GM12878 (cell line): ENCODE measurements around the gene TENT4B.

Experiments used
- CTCF ChIP-seq, 3 experiments: IDR thresholded peaks in 2 of 3; conservative IDR thresholded peaks in 1 of 3; 2 replicates each; pipeline ENCODE4 v1.5.1; 2011; ENCODE audit warnings: low read depth in 3 of 3, low read length in 3 of 3, mild to moderate bottlenecking in 3 of 3, control low read depth in 2 of 3, moderate library complexity in 2 of 3, inconsistent platforms in 1 of 3, mixed read lengths in 1 of 3; ENCODE audit not compliant: control insufficient read depth in 2 of 3, insufficient read depth in 1 of 3; ENCODE audit errors: extremely low read depth in 1 of 3
- ELK1 ChIP-seq: IDR thresholded peaks from 2 replicates; pipeline ENCODE4 v1.6.1; 2012; ENCODE audit warnings: low read depth, low read length, improper control_type of control experiment
- HDAC6 ChIP-seq: fragments of 200-600 bp; sonication (generic); IDR thresholded peaks from one replicate; pipeline ENCODE4 v1.8.0; 2017; ENCODE audit warnings: antibody characterized with exemption; ENCODE audit not compliant: unreplicated experiment
- JUND ChIP-seq: IDR thresholded peaks from 2 replicates; pipeline ENCODE4 v1.6.1; 2012; ENCODE audit warnings: low read depth, mild to moderate bottlenecking, low read length, improper control_type of control experiment, moderate library complexity
- NRF1 ChIP-seq: conservative IDR thresholded peaks from 2 replicates; pipeline ENCODE4 v1.6.1; 2011; ENCODE audit warnings: mild to moderate bottlenecking, low read depth, low read length, improper control_type of control experiment
- SMC3 ChIP-seq: IDR thresholded peaks from 2 replicates; pipeline ENCODE4 v1.6.1; 2011; ENCODE audit warnings: low read length, improper control_type of control experiment, borderline replicate concordance
- SPI1 ChIP-seq: IDR thresholded peaks from 2 replicates; pipeline ENCODE4 v1.6.1; 2011; ENCODE audit warnings: low read depth, mild to moderate bottlenecking, low read length, moderate library complexity, borderline replicate concordance; ENCODE audit not compliant: insufficient read depth
- TAF1 ChIP-seq: IDR thresholded peaks from 2 replicates; pipeline ENCODE4 v1.6.1; 2011; ENCODE audit warnings: mild to moderate bottlenecking, low read depth, low read length, borderline replicate concordance

GRCh38 chr16:50121278-50121677 lies 31.8 kb upstream of the TENT4B start:
- TF ChIP-seq SMC3 (no peak), HDAC6 (no peak), CTCF (IDR thresholded peaks at IDR 0.05 in 2 of 3, conservative IDR thresholded peaks at IDR 0.05 in 1 of 3; ENCODE audit: control insufficient read depth in 2 of 3, extremely low read depth in 1 of 3, insufficient read depth in 1 of 3, low read depth in 3 of 3, low read length in 3 of 3) (no peak), SPI1 (no peak), ELK1 (no peak), NRF1 (no peak), JUND (no peak), TAF1 (no peak)
